ENCODE measurements around the gene ZNF205. TPM values are rescaled to one million over a fixed set of nuclear protein-coding genes. Genes with fewer than 3 reads are reported as not detected.
A peak's percentile ranks its signal among the peaks of the same experiment; 100 is the strongest.

ZNF205 gene
- total and polyA plus RNA-seq, 2 of the 13 experiments (the other 11 are each of a cell fraction or from before 2014, with no cell fraction given) = 5.8 to 10.2 TPM

DNA sequence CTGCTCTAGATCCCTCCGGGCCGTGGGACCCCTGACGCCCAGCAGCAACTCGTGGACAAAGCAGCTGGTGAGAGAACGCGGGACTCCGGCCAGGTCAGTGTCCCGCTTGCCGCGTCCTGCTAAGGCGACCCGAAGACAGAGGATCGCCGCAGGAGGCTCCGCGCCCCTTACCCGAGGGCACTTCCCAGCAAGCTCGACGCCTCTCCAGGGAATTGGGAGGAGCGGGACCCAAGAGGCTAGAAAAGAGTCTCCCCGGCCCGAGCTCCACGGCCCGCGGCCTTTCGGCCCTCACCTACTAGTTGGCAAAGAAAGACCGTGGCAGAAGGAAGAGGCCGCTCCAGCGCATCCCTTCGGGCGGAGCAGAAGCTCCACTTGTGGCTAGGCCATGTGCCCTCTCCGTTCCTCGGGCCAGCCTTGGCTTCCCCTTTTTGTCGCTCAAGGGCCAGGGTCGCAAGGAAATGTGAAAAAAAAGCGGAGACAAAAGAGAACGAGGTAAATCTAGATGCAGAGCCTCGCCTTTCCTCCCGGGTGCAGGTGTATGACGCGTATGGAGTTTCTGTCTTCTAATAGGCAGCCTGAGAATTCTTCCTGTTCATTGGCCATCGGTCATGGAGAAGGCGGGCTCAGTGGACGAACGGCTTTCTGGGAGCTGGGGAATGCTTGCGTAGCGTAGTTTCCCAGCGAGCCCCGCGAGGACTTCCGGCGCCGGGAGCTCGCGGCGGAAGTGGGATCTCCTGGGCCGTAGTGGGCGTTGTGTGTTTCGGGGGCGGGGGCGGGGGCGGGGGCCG is 22.1 kb downstream of the ZNF205 start, which contains the start of gene ZNF213 (continued):
- TF ChIP-seq, protein P1, sequence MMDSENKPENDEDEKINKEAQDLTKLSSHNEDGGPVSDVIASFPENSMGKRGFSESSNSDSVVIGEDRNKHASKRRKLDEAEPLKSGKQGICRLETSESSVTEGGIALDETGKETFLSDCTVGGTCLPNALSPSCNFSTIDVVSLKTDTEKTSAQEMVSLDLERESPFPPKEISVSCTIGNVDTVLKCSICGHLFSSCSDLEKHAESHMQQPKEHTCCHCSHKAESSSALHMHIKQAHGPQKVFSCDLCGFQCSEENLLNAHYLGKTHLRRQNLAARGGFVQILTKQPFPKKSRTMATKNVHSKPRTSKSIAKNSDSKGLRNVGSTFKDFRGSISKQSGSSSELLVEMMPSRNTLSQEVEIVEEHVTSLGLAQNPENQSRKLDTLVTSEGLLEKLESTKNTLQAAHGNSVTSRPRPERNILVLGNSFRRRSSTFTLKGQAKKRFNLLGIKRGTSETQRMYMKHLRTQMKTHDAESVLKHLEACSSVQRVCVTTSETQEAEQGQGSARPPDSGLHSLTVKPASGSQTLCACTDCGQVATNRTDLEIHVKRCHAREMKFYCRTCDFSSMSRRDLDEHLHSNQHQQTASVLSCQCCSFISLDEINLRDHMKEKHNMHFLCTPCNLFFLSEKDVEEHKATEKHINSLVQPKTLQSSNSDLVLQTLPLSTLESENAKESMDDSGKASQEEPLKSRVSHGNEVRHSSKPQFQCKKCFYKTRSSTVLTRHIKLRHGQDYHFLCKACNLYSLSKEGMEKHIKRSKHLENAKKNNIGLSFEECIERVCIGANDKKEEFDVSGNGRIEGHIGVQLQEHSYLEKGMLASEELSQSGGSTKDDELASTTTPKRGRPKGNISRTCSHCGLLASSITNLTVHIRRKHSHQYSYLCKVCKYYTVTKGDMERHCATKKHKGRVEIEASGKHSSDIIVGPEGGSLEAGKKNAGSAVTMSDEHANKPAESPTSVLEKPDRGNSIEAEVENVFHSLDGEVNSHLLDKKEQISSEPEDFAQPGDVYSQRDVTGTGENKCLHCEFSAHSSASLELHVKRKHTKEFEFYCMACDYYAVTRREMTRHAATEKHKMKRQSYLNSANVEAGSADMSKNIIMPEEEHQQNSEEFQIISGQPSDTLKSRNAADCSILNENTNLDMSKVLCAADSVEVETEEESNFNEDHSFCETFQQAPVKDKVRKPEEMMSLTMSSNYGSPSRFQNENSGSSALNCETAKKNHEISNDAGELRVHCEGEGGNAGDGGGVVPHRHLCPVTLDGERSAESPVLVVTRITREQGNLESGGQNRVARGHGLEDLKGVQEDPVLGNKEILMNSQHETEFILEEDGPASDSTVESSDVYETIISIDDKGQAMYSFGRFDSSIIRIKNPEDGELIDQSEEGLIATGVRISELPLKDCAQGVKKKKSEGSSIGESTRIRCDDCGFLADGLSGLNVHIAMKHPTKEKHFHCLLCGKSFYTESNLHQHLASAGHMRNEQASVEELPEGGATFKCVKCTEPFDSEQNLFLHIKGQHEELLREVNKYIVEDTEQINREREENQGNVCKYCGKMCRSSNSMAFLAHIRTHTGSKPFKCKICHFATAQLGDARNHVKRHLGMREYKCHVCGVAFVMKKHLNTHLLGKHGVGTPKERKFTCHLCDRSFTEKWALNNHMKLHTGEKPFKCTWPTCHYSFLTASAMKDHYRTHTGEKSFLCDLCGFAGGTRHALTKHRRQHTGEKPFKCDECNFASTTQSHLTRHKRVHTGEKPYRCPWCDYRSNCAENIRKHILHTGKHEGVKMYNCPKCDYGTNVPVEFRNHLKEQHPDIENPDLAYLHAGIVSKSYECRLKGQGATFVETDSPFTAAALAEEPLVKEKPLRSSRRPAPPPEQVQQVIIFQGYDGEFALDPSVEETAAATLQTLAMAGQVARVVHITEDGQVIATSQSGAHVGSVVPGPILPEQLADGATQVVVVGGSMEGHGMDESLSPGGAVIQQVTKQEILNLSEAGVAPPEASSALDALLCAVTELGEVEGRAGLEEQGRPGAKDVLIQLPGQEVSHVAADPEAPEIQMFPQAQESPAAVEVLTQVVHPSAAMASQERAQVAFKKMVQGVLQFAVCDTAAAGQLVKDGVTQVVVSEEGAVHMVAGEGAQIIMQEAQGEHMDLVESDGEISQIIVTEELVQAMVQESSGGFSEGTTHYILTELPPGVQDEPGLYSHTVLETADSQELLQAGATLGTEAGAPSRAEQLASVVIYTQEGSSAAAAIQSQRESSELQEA (CRISPR knock-in tag; IDR thresholded peaks at IDR 0.05; ENCODE audit: not compliant biosample characterization) = no peak
- TF ChIP-seq YY1 (IDR thresholded peaks at IDR 0.05; ENCODE audit: insufficient read depth, insufficient replicate concordance, low read depth, low read length) (peak; percentile 56), CCDC6 (CRISPR knock-in tag; IDR thresholded peaks at IDR 0.05) (no peak), ZNF672 (CRISPR knock-in tag; IDR thresholded peaks at IDR 0.05) (no peak), MXD4 (CRISPR knock-in tag; IDR thresholded peaks at IDR 0.05) (no peak), MBD4 (IDR thresholded peaks at IDR 0.05; ENCODE audit: borderline replicate concordance, low read length) (no peak), ZNF441 (CRISPR knock-in tag; IDR thresholded peaks at IDR 0.05; ENCODE audit: borderline replicate concordance) (no peak)
- TF ChIP-seq, protein P2, sequence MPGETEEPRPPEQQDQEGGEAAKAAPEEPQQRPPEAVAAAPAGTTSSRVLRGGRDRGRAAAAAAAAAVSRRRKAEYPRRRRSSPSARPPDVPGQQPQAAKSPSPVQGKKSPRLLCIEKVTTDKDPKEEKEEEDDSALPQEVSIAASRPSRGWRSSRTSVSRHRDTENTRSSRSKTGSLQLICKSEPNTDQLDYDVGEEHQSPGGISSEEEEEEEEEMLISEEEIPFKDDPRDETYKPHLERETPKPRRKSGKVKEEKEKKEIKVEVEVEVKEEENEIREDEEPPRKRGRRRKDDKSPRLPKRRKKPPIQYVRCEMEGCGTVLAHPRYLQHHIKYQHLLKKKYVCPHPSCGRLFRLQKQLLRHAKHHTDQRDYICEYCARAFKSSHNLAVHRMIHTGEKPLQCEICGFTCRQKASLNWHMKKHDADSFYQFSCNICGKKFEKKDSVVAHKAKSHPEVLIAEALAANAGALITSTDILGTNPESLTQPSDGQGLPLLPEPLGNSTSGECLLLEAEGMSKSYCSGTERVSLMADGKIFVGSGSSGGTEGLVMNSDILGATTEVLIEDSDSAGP (CRISPR knock-in tag; IDR thresholded peaks at IDR 0.05; ENCODE audit: borderline replicate concordance) = 0 out of 2 replicates have a peak, but pooled peaks have one; percentile 28
- TF ChIP-seq, protein P3, sequence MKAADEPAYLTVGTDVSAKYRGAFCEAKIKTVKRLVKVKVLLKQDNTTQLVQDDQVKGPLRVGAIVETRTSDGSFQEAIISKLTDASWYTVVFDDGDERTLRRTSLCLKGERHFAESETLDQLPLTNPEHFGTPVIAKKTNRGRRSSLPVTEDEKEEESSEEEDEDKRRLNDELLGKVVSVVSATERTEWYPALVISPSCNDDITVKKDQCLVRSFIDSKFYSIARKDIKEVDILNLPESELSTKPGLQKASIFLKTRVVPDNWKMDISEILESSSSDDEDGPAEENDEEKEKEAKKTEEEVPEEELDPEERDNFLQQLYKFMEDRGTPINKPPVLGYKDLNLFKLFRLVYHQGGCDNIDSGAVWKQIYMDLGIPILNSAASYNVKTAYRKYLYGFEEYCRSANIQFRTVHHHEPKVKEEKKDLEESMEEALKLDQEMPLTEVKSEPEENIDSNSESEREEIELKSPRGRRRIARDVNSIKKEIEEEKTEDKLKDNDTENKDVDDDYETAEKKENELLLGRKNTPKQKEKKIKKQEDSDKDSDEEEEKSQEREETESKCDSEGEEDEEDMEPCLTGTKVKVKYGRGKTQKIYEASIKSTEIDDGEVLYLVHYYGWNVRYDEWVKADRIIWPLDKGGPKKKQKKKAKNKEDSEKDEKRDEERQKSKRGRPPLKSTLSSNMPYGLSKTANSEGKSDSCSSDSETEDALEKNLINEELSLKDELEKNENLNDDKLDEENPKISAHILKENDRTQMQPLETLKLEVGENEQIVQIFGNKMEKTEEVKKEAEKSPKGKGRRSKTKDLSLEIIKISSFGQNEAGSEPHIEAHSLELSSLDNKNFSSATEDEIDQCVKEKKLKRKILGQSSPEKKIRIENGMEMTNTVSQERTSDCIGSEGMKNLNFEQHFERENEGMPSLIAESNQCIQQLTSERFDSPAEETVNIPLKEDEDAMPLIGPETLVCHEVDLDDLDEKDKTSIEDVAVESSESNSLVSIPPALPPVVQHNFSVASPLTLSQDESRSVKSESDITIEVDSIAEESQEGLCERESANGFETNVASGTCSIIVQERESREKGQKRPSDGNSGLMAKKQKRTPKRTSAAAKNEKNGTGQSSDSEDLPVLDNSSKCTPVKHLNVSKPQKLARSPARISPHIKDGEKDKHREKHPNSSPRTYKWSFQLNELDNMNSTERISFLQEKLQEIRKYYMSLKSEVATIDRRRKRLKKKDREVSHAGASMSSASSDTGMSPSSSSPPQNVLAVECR (CRISPR knock-in tag; IDR thresholded peaks at IDR 0.05; ENCODE audit: borderline replicate concordance) = peak; percentile 55; the same call in 1 of the 2 replicates

Data from HepG2 (cell line).